NT2/D1 (cell line): Measurements from ENCODE around the gene PRKCH.
"Not testable (repeated sequence)": the region's sequence is repeated elsewhere in the genome, so short reads cannot be mapped to it uniquely, and the experiment has no call there.

ENCODE experiments used
- DNase-seq: peaks from one replicate; pipeline ENCODE4 v3.0.0-alpha.2; 2011; ENCODE audit warnings: low read depth, low spot score
- H3K27me3 ChIP-seq: 2 replicates; pipeline ENCODE4 v1.6.0; 2011; ENCODE audit warnings: mild to moderate bottlenecking; ENCODE audit not compliant: insufficient read length, insufficient read depth
- H3K36me3 ChIP-seq: 2 replicates; pipeline ENCODE4 v1.6.1; 2011; ENCODE audit warnings: mild to moderate bottlenecking, low read length, mixed read lengths; ENCODE audit not compliant: insufficient read depth, insufficient read length
- H3K4me1 ChIP-seq: 2 replicates; pipeline ENCODE4 v1.5.1; 2011; ENCODE audit not compliant: insufficient read depth, insufficient read length
- H3K4me3 ChIP-seq: 2 replicates; pipeline ENCODE4 v1.5.1; 2011; ENCODE audit warnings: low read depth; ENCODE audit not compliant: insufficient read length
- H3K9ac ChIP-seq: 2 replicates; pipeline ENCODE4 v1.6.0; 2011; ENCODE audit warnings: low read depth; ENCODE audit not compliant: insufficient read length
- H3K9me3 ChIP-seq: 2 replicates; pipeline ENCODE4 v1.5.1; 2011; ENCODE audit warnings: mild to moderate bottlenecking, low read length; ENCODE audit not compliant: insufficient read depth
- SUZ12 ChIP-seq: IDR thresholded peaks from 2 replicates; pipeline ENCODE4 v1.6.1; 2011; ENCODE audit not compliant: insufficient read length, insufficient read depth; ENCODE audit errors: extremely low read depth
- YY1 ChIP-seq: IDR thresholded peaks from 2 replicates; pipeline ENCODE4 v1.6.1; 2011; ENCODE audit not compliant: insufficient read length, insufficient read depth
- ZNF274 ChIP-seq: IDR thresholded peaks from 2 replicates; pipeline ENCODE4 v1.6.1; 2011; ENCODE audit warnings: mild to moderate bottlenecking, low read depth, low read length

PRKCH gene

GRCh38 chr14:61526405-61527312 lies 205.3 kb downstream of the PRKCH start:
- TF ChIP-seq SUZ12 (no peak), ZNF274 (no peak), YY1 (no peak)
- Histone ChIP-seq H3K9me3 (no peaks in the 10 kb centered on the region), H3K27me3 (no peaks in the 10 kb centered on the region), H3K36me3 (no peaks in the 10 kb centered on the region), H3K4me1 (peaks cover 12% of the 10 kb centered on the region), H3K4me3 (no peak overlapping the region), H3K9ac (no peak overlapping the region)
- no peak for DNase-seq

GRCh38 chr14:61527325-61528100 lies 206.1 kb downstream of the PRKCH start:
- TF ChIP-seq ZNF274 = no peak
- TF ChIP-seq YY1 = no peak
- TF ChIP-seq SUZ12 = no peak
- Histone ChIP-seq H3K27me3 (no peaks in the 10 kb centered on the region), H3K9me3 (no peaks in the 10 kb centered on the region), H3K36me3 (no peaks in the 10 kb centered on the region), H3K4me1 (peaks cover 12% of the 10 kb centered on the region), H3K9ac (no peak overlapping the region), H3K4me3 (no peak overlapping the region)
- no peak for DNase-seq

- no peak overlapping the region for H3K4me3 ChIP-seq
- H3K36me3 ChIP-seq = no peaks in the 10 kb centered on the region
- H3K9me3 ChIP-seq = no peaks in the 10 kb centered on the region
- H3K4me1 ChIP-seq = peaks cover 15% of the 10 kb centered on the region
- no peaks in the 10 kb centered on the region for H3K27me3 ChIP-seq
- TF ChIP-seq ZNF274 (no peak), YY1 (no peak), SUZ12 (no peak)
- no peak for DNase-seq
- H3K9ac ChIP-seq = no peak overlapping the region
Observed at GRCh38 chr14:61528591-61529021, 207.2 kb downstream of the PRKCH start.

- H3K4me1 ChIP-seq = peaks cover 15% of the 10 kb centered on the region
- H3K4me3 ChIP-seq, DNase-seq, H3K9me3 ChIP-seq, H3K36me3 ChIP-seq, H3K27me3 ChIP-seq, H3K9ac ChIP-seq: not testable (repeated sequence)
Observed at GRCh38 chr14:61529360-61529759, 208.0 kb downstream of the PRKCH start.

GRCh38 chr14:61530296-61530695 lies 208.9 kb downstream of the PRKCH start:
- no peaks in the 10 kb centered on the region for H3K36me3 ChIP-seq
- H3K9me3 ChIP-seq = no peaks in the 10 kb centered on the region
- H3K9ac ChIP-seq = no peak overlapping the region
- H3K27me3 ChIP-seq = no peaks in the 10 kb centered on the region
- no peak for TF ChIP-seq SUZ12
- no peak for TF ChIP-seq ZNF274
- no peak for TF ChIP-seq YY1
- H3K4me1 ChIP-seq = peaks cover 15% of the 10 kb centered on the region
- no peak for DNase-seq
- H3K4me3 ChIP-seq = no peak overlapping the region

- Histone ChIP-seq H3K9me3 (no peaks in the 10 kb centered on the region), H3K36me3 (no peaks in the 10 kb centered on the region), H3K4me3 (no peak overlapping the region), H3K9ac (no peak overlapping the region), H3K4me1 (peaks cover 15% of the 10 kb centered on the region), H3K27me3 (no peaks in the 10 kb centered on the region)
- TF ChIP-seq SUZ12 (no peak), ZNF274 (no peak), YY1 (no peak)
- no peak for DNase-seq
Observed at GRCh38 chr14:61530896-61531295, 209.5 kb downstream of the PRKCH start.

- H3K4me1 ChIP-seq = peaks cover 11% of the 10 kb centered on the region
- H3K9ac ChIP-seq = no peak overlapping the region
- no peaks in the 10 kb centered on the region for H3K9me3 ChIP-seq
- no peak for DNase-seq
- H3K27me3 ChIP-seq = no peaks in the 10 kb centered on the region
- H3K4me3 ChIP-seq = no peak overlapping the region
- H3K36me3 ChIP-seq = no peaks in the 10 kb centered on the region
- TF ChIP-seq ZNF274 (no peak), YY1 (no peak), SUZ12 (no peak)
Observed at GRCh38 chr14:61531465-61532122, 210.2 kb downstream of the PRKCH start.
